BLaER1 treated with 17β-estradiol and CSF1 and Interleukin-3, amounts not matched to agents 10 nM and 100 nM (cell line): Measurements from ENCODE around the gene DDIT4.
A peak's percentile ranks its signal among the peaks of the same experiment; 100 is the strongest.

Source experiments
- H3K27ac ChIP-seq, 11 experiments: shearing (Covaris generic); formaldehyde crosslinking; 2 replicates each; pipeline ENCODE4 v1.8.1; 2022
- H3K27me3 ChIP-seq, 11 experiments: shearing (Covaris generic); formaldehyde crosslinking; 2 replicates each; pipeline ENCODE4 v1.8.1; 2022
- H3K36me3 ChIP-seq, 11 experiments: shearing (Covaris generic); formaldehyde crosslinking; 2 replicates each; pipeline ENCODE4 v1.8.1; 2022
- H3K4me1 ChIP-seq, 10 experiments: shearing (Covaris generic); formaldehyde crosslinking; 2 replicates each; pipeline ENCODE4 v1.8.1; 2022
- H3K4me2 ChIP-seq, 11 experiments: shearing (Covaris generic); formaldehyde crosslinking; 2 replicates each; pipeline ENCODE4 v1.8.1; 2022
- H3K4me3 ChIP-seq, 10 experiments: shearing (Covaris generic); formaldehyde crosslinking; 2 replicates each; pipeline ENCODE4 v1.8.1; 2022
- H3K9ac ChIP-seq, 11 experiments: shearing (Covaris generic); formaldehyde crosslinking; 2 replicates each; pipeline ENCODE4 v1.8.1; 2022
- H3K9me3 ChIP-seq, 11 experiments: shearing (Covaris generic); formaldehyde crosslinking; replicated peaks in 1 of 11; 2 replicates each; pipeline ENCODE4 v1.8.1; 2022
- H4K20me1 ChIP-seq, 11 experiments: shearing (Covaris generic); formaldehyde crosslinking; 2 replicates each; pipeline ENCODE4 v1.8.1; 2022
- Cebpa-rat ChIP-seq, 11 experiments: shearing (Covaris generic); IDR thresholded peaks; 2 replicates each; pipeline ENCODE4 v1.8.1; 2022

DDIT4 gene

DNA sequence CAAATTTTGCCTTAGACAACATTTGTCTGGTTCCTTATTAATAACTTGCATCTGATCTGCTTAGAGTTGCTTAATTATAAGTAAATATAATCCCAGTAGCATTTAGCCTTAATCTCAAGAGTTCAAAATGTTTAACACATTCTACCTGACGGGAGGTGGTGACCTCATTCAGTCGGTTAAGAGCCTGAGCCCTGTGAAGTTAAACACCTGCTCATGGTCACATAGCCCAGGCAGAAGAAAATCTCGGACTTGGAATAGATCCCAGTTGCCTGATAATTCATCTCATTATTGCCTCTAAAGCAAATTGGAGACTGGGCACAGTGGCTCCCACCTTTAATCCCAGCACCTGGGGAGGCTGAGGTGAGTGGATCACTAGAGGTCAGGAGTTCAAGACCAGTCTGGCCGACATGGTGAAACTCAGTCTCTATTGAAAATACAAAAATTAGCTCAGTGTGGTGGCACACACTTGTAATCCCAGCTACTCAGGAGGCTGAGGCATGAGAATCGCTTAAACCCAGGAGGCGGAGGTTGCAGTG, 39.1 kb upstream of the DDIT4 start:
- Histone ChIP-seq H3K4me1 (peaks cover 10 to 41% (median 19%) of the 10 kb centered on the region in 10 experiments; a peak in 19 of 20 replicates), H3K9me3 (no peaks in the 10 kb centered on the region), H3K36me3 (peaks cover 59 to 90% (median 79%) of the 10 kb centered on the region in 11 experiments), H3K9ac (no peak overlapping the region), H3K4me2 (no peak overlapping the region), H3K27ac (no peak overlapping the region), H4K20me1 (no peaks in the 10 kb centered on the region), H3K4me3 (no peak overlapping the region), H3K27me3 (no peaks in the 10 kb centered on the region)
- no peak for TF ChIP-seq Cebpa-rat (IDR thresholded peaks at IDR 0.05)

DNA sequence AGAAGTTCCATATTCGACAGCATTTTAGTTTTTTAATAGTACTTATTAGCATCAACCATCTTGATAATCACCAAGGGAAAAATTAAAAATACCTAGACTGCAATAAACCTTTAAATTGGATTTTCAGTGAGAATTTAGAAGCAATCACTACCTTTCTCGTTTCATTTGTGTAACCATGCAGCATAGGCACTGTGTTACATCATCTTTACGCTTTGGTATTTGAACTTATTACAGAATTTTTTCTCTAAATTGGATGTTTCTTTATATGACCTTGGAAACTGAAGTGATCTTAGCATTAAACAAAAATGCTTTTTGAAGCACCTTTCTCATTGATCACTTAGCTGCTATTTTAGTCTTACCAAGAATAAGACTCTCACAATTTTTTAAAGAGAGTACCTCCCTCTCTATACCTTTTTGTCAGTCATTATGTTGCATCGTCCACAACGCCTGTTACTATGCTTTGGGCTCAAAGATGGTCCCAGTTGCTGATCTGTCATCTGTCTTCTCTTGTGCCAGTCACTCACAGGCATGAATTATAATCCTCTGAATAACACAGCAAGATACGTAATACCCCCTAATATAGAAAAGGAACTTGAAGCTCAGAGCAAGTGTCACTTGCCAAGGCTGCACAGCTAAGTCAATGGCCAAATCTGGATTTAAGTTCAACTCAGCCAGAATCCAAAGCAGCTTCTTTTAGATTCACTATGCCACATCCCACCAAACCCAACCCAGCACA, 38.0 kb upstream of the DDIT4 start:
- no peak overlapping the region for H3K9ac ChIP-seq
- no peak for TF ChIP-seq Cebpa-rat (IDR thresholded peaks at IDR 0.05)
- H3K4me1 ChIP-seq, result peaks cover under 1 to 33% (median 12%) of the 10 kb centered on the region in 10 experiments; a peak in 19 of 20 replicates
- H3K27ac ChIP-seq, result no peak overlapping the region
- H3K36me3 ChIP-seq, result peaks cover 57 to 79% (median 71%) of the 10 kb centered on the region in 11 experiments
- H3K9me3 ChIP-seq, result no peaks in the 10 kb centered on the region
- no peaks in the 10 kb centered on the region for H4K20me1 ChIP-seq
- no peak overlapping the region for H3K4me3 ChIP-seq
- H3K4me2 ChIP-seq, result no peak overlapping the region
- H3K27me3 ChIP-seq, result no peaks in the 10 kb centered on the region

DNA sequence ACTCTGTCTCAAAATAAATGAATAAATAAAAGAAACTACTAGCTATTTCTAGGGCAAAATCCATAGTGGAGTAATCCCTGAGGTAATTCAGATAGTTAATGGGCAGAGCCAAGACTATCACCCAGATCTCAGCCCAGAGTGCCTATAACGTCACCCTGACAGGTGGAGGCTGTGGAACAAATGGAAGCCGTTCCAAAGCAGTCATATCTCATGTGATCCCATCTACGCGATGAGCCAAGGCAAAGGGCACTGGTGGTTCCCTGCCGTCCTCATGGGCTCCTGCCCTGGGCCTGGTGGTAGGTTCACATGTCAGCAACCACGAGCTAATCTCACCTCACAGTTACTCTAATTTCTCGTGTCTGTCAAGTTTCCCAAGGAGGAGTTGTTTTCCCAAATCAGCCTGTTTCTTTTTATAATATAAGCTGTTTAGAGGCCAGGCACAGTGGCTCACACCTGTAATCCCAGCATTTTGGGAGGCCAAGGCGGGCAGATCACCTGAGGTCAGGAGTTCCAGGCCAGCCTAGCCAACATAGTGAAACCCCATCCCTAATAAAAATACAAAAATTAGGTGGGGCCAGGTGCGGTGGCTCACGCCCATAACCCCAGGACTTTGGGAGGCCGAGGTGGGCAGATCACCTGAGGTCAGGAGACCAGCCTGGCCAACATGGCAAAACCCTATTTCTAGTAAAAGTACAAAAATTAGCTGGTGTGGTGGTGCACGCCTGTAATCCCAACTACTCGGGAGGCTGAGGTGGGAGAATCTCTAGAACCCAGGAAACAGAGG, 35.1 kb upstream of the DDIT4 start:
- Histone ChIP-seq H3K4me1 (peaks cover 15 to 48% (median 28%) of the 10 kb centered on the region in 10 experiments), H3K4me3 (no peak overlapping the region), H3K9me3 (no peaks in the 10 kb centered on the region), H3K4me2 (peak overlapping the region in 6 of 11 experiments; percentile 24 to 70 (median 54); a peak in 10 of 22 replicates), H3K27me3 (no peaks in the 10 kb centered on the region), H3K27ac (peak overlapping the region in 2 of 11 experiments; percentile 27 to 41; a peak in 4 of 22 replicates), H3K9ac (0 out of 22 replicates have a peak overlapping the region, but pooled peaks of 1 of the 11 experiments have one; percentile 1), H4K20me1 (no peaks in the 10 kb centered on the region), H3K36me3 (peaks cover 35 to 52% (median 44%) of the 10 kb centered on the region in 11 experiments)
- TF ChIP-seq Cebpa-rat (IDR thresholded peaks at IDR 0.05), result no peak

DNA sequence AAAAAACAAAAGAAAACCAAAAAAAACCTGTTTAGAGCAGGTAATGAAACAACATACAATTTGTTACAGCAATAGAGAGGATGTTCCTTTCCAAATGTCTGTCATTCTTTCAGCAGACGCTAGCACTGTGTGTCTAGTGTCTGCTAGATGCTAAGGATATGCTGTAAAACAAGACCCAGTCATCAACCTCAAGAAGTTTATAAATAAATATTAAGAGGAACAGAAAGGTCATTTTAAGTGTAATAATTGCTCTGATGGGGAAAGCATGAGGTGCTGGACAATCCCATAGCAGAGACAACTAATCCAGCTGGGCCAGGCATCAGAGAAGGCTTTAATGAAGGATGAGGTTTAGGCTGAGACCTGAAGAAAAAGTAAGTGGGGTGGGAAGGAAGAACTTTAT, 34.3 kb upstream of the DDIT4 start:
- TF ChIP-seq Cebpa-rat (IDR thresholded peaks at IDR 0.05), result no peak
- H4K20me1 ChIP-seq, result no peaks in the 10 kb centered on the region
- H3K4me3 ChIP-seq, result no peak overlapping the region
- H3K9ac ChIP-seq, result 0 out of 22 replicates have a peak overlapping the region, but pooled peaks of 1 of the 11 experiments have one; percentile 1
- H3K27me3 ChIP-seq, result no peaks in the 10 kb centered on the region
- H3K9me3 ChIP-seq, result no peaks in the 10 kb centered on the region
- H3K4me2 ChIP-seq, result peak overlapping the region in 6 of 11 experiments; percentile 24 to 70 (median 54); a peak in 10 of 22 replicates
- H3K36me3 ChIP-seq, result peaks cover 27 to 44% (median 35%) of the 10 kb centered on the region in 11 experiments
- H3K4me1 ChIP-seq, result peaks cover 24 to 56% (median 37%) of the 10 kb centered on the region in 10 experiments
- H3K27ac ChIP-seq, result peak overlapping the region in 2 of 11 experiments; percentile 27 to 41; a peak in 4 of 22 replicates

DNA sequence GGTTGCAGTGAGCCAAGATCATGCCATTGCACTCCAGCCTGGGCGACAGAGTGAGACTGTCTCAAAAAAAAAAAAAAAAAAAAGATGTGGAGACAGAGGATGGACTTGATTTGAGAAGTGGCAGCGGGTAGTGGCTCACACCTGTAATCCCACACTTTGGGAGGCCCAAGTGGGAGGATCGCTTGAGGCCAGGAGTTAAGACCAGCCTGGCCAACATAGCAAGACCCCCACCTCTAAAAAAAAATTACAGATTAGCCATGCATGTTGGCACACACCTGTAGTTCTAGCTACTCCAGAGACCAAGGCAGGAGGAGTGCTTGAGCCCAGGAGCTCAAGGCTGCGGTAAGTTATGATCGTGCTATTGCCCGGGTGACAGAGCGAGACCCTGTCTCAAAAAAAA, 33.4 kb upstream of the DDIT4 start:
- Histone ChIP-seq H3K4me3 (no peak overlapping the region), H3K36me3 (peaks cover 17 to 34% (median 26%) of the 10 kb centered on the region in 11 experiments), H3K27me3 (no peaks in the 10 kb centered on the region), H3K27ac (no peak overlapping the region), H3K4me1 (peaks cover 33 to 66% (median 46%) of the 10 kb centered on the region in 10 experiments), H4K20me1 (no peaks in the 10 kb centered on the region), H3K9ac (no peak overlapping the region), H3K9me3 (no peaks in the 10 kb centered on the region), H3K4me2 (no peak overlapping the region)
- no peak for TF ChIP-seq Cebpa-rat (IDR thresholded peaks at IDR 0.05)

DNA sequence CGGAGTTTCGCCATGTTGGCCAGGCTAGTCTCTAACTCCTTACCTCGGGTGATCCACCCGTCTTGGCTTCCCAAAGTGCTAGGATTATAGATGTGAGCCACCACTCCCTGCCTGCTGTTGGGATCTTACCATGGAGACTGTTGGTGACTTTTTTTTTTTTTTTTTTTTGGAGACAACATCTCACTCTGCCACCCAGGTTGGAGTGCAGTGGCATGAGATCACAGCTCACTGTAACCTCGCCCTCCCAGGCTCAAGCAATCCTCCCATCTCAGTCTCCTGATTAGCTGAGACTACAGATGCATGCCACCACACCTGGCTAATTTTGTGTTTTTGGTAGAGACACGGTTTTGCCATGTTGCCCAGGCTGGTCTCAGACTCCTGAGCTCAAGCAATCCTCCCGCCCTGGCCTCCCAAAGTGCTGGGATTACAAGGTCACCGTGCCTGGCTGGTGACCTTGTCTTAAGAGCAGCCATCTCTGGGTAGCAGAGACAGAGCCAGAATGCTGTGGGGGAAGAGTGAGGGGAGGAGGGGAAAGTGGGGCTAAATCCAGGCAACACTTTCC, 32.0 kb upstream of the DDIT4 start:
- H4K20me1 ChIP-seq, result no peaks in the 10 kb centered on the region
- peaks cover 47 to 80% (median 60%) of the 10 kb centered on the region in 10 experiments for H3K4me1 ChIP-seq
- H3K4me3 ChIP-seq, result no peak overlapping the region
- no peak for TF ChIP-seq Cebpa-rat (IDR thresholded peaks at IDR 0.05)
- H3K36me3 ChIP-seq, result peaks cover 4 to 20% (median 12%) of the 10 kb centered on the region in 11 experiments; a peak in 20 of 22 replicates
- H3K9ac ChIP-seq, result no peak overlapping the region
- peak overlapping the region in 5 of 11 experiments; percentile 76 to 97 (median 94); a peak in 6 of 22 replicates for H3K4me2 ChIP-seq
- H3K27me3 ChIP-seq, result no peaks in the 10 kb centered on the region
- no peaks in the 10 kb centered on the region for H3K9me3 ChIP-seq
- H3K27ac ChIP-seq, result no peak overlapping the region

DNA sequence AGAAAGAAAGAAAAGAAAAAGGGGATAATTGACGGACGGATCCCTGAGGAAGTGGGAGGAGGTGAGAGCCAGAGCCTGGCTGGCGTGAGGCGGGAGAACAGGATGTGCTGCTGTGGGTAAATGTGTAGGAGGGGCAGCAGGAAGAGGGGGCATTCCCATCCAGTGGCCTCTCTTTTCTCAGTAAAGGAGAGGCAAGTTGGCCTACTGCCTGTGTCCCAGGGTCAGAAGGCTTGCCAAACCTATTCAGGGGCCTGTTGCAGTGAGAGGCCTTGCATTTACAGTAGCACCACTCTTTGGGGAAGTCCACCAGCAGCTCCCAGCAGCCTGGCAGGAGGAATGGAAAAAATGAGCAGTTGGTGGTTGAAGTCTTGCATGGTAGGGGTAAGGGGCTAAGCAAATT, 31.0 kb upstream of the DDIT4 start:
- H3K4me2 ChIP-seq, result peak overlapping the region; percentile 44 to 97 (median 79)
- H3K36me3 ChIP-seq, result peaks cover 0 to 11% (median 4%) of the 10 kb centered on the region in 11 experiments; a peak in 7 of 22 replicates
- peak overlapping the region in 3 of 11 experiments; percentile 0 to 12 (median 3); a peak in 1 of 22 replicates for H3K27ac ChIP-seq
- H3K9ac ChIP-seq, result peak overlapping the region in 1 of 11 experiments; percentile 11; a peak in 2 of 22 replicates
- H3K4me1 ChIP-seq, result peaks cover 56 to 89% (median 69%) of the 10 kb centered on the region in 10 experiments
- TF ChIP-seq Cebpa-rat (IDR thresholded peaks at IDR 0.05), result no peak
- no peaks in the 10 kb centered on the region for H3K27me3 ChIP-seq
- no peaks in the 10 kb centered on the region for H4K20me1 ChIP-seq
- H3K9me3 ChIP-seq, result no peaks in the 10 kb centered on the region
- H3K4me3 ChIP-seq, result no peak overlapping the region

DNA sequence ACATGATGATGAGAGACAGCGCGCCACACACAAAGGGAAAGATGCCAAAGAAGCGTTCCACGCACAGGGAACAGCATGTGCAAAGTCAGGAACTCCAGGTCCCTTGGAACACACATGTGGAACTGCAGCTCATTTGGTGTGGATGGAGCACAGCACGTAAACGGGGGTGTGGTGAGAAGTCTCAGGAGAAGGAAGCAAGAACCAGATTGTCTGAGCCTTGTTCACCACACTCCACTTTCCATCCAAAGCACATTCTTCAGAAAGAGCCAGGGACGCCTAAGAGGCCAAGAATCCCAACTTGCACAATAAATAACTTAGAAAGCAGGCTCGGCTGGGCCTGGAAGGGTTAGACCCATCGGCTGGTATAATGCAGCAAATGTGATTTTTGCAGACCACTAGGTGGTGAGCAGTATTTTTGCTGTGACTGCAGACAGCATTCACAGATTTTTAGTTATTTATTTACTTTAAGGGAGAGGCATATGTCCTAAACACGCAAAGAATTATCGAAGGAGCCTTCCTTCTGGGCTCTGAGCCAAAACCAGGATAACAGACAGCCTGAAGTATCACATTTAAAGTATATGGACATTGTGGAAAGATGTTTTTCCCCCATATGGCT, 29.8 kb upstream of the DDIT4 start:
- no peaks in the 10 kb centered on the region for H3K36me3 ChIP-seq
- no peak for TF ChIP-seq Cebpa-rat (IDR thresholded peaks at IDR 0.05)
- no peaks in the 10 kb centered on the region for H4K20me1 ChIP-seq
- H3K27me3 ChIP-seq, result no peaks in the 10 kb centered on the region
- H3K4me3 ChIP-seq, result no peak overlapping the region
- H3K27ac ChIP-seq, result peak overlapping the region in 1 of 11 experiments; percentile 1; a peak in 1 of 22 replicates
- H3K4me2 ChIP-seq, result peak overlapping the region; percentile 74 to 97 (median 86); a peak in 19 of 22 replicates
- H3K4me1 ChIP-seq, result peaks cover 69 to 90% (median 78%) of the 10 kb centered on the region in 10 experiments
- peak overlapping the region in 1 of 11 experiments; percentile 1; a peak in 2 of 22 replicates for H3K9ac ChIP-seq
- no peaks in the 10 kb centered on the region for H3K9me3 ChIP-seq
